Karpas-422 (cell line): ENCODE data around the gene SAMD15. TPM values are rescaled to one million over a fixed set of nuclear protein-coding genes. Genes with fewer than 3 reads are reported as not detected.
"Not testable (repeated sequence)": the region's sequence is repeated elsewhere in the genome, so short reads cannot be mapped to it uniquely, and the experiment has no call there.

Experiments
- DNase-seq: peaks from one replicate; pipeline ENCODE4 v3.0.0-alpha.2; 2015
- H2AFZ ChIP-seq: fragments of 200-600 bp; sonication (generic); 2 replicates; pipeline ENCODE4 v1.6.1; 2014; ENCODE audit warnings: antibody characterized with exemption, low read length, mixed read lengths
- H3K27ac ChIP-seq: fragments of 200-600 bp; sonication (generic); 2 replicates; pipeline ENCODE4 v1.5.1; 2014; ENCODE audit warnings: mild to moderate bottlenecking, low read length, moderate library complexity
- H3K27me3 ChIP-seq: fragments of 200-600 bp; sonication (generic); 2 replicates; pipeline ENCODE4 v1.6.1; 2014; ENCODE audit warnings: low read length, mixed read lengths
- H3K36me3 ChIP-seq: fragments of 200-600 bp; sonication (generic); 2 replicates; pipeline ENCODE4 v1.6.1; 2014; ENCODE audit warnings: low read length, mixed read lengths; ENCODE audit not compliant: insufficient read depth
- H3K4me1 ChIP-seq: fragments of 200-600 bp; sonication (generic); 2 replicates; pipeline ENCODE4 v1.6.1; 2014; ENCODE audit warnings: mild to moderate bottlenecking, low read length, mixed read lengths
- H3K4me2 ChIP-seq: fragments of 200-600 bp; sonication (generic); 2 replicates; pipeline ENCODE4 v1.6.1; 2014; ENCODE audit warnings: low read length, low read depth, mild to moderate bottlenecking; ENCODE audit not compliant: poor library complexity, severe bottlenecking
- H3K4me3 ChIP-seq: fragments of 200-600 bp; sonication (generic); 2 replicates; pipeline ENCODE4 v1.5.1; 2014; ENCODE audit warnings: mild to moderate bottlenecking, antibody characterized with exemption, low read length, mixed read lengths
- H3K79me2 ChIP-seq: fragments of 200-600 bp; sonication (generic); 2 replicates; pipeline ENCODE4 v1.6.1; 2014; ENCODE audit warnings: mild to moderate bottlenecking, low read length, mixed read lengths
- H3K9ac ChIP-seq: fragments of 200-600 bp; sonication (generic); 2 replicates; pipeline ENCODE4 v1.6.0; 2014; ENCODE audit warnings: low read length
- H3K9me2 ChIP-seq: fragments of 200-600 bp; sonication (generic), shearing (Covaris generic); replicated peaks from 2 replicates; pipeline ENCODE4 v1.6.0; 2014; ENCODE audit warnings: mild to moderate bottlenecking, low read length, moderate library complexity; ENCODE audit not compliant: insufficient read depth
- H3K9me3 ChIP-seq: fragments of 300-700, 200-600 bp; sonication (generic); 2 replicates; pipeline ENCODE4 v1.6.1; 2014; ENCODE audit warnings: low read length, mixed read lengths
- H4K20me1 ChIP-seq: fragments of 200-600 bp; sonication (generic); 2 replicates; pipeline ENCODE4 v1.6.1; 2014; ENCODE audit warnings: mild to moderate bottlenecking, antibody characterized with exemption, low read length, low read depth; ENCODE audit not compliant: insufficient read depth
- total RNA-seq: library from RNA; depleted of rRNA; stranded (reverse); fragments of >200 nt; shearing (Covaris generic); gene quantifications from 2 replicates; pipeline ENCODE4 v1.2.3, GENCODE V29; 2014; ENCODE audit warnings: low replicate concordance

The SAMD15 gene
- total RNA-seq, 1 experiment from 2014 or later: 2.2 TPM

- no peaks in the 10 kb centered on the region for H3K9me2 ChIP-seq
- H3K27ac ChIP-seq: no peak overlapping the region
- H3K9ac ChIP-seq: no peak overlapping the region
- DNase-seq: no peak
- no peak overlapping the region for H2AFZ ChIP-seq
- H3K27me3 ChIP-seq: no peaks in the 10 kb centered on the region
- no peak overlapping the region for H3K4me3 ChIP-seq
- H3K4me2 ChIP-seq: no peak overlapping the region
- H4K20me1 ChIP-seq: no peaks in the 10 kb centered on the region
- H3K9me3 ChIP-seq: no peaks in the 10 kb centered on the region
- H3K79me2 ChIP-seq: no peaks in the 10 kb centered on the region
- H3K36me3 ChIP-seq: no peaks in the 10 kb centered on the region
- no peaks in the 10 kb centered on the region for H3K4me1 ChIP-seq
Measured at GRCh38 chr14:77390188-77390587, 13.0 kb downstream of the SAMD15 start.

GRCh38 chr14:77400216-77400615 is 23.0 kb downstream of the SAMD15 start:
- Histone ChIP-seq H3K9me3 (no peaks in the 10 kb centered on the region), H3K4me1 (no peaks in the 10 kb centered on the region), H3K4me2 (no peak overlapping the region), H3K27ac (no peak overlapping the region), H3K27me3 (no peaks in the 10 kb centered on the region), H3K4me3 (no peak overlapping the region), H3K36me3 (no peaks in the 10 kb centered on the region), H2AFZ (no peak overlapping the region), H3K9me2 (no peaks in the 10 kb centered on the region), H4K20me1 (no peaks in the 10 kb centered on the region), H3K79me2 (no peaks in the 10 kb centered on the region), H3K9ac (no peak overlapping the region)
- peak; percentile 36 for DNase-seq

- Histone ChIP-seq H3K4me2 (no peak overlapping the region), H2AFZ (no peak overlapping the region), H3K9me2 (no peaks in the 10 kb centered on the region), H3K9ac (no peak overlapping the region), H3K4me3 (no peak overlapping the region), H3K4me1 (no peaks in the 10 kb centered on the region), H3K27me3 (no peaks in the 10 kb centered on the region), H3K9me3 (no peaks in the 10 kb centered on the region), H3K27ac (no peak overlapping the region), H3K79me2 (no peaks in the 10 kb centered on the region), H3K36me3 (no peaks in the 10 kb centered on the region), H4K20me1 (no peaks in the 10 kb centered on the region)
- no peak for DNase-seq
Measured at GRCh38 chr14:77403768-77404167, 26.6 kb downstream of the SAMD15 start.

GRCh38 chr14:77406086-77406485 is 28.9 kb downstream of the SAMD15 start:
- DNase-seq: no peak
- Histone ChIP-seq H3K36me3 (no peaks in the 10 kb centered on the region), H2AFZ (no peak overlapping the region), H3K9me3 (no peaks in the 10 kb centered on the region), H3K4me3 (no peak overlapping the region), H3K27me3 (no peaks in the 10 kb centered on the region), H3K27ac (no peak overlapping the region), H3K4me1 (peaks cover 3% of the 10 kb centered on the region; the same call in 1 of the 2 replicates), H3K9me2 (no peaks in the 10 kb centered on the region), H3K79me2 (no peaks in the 10 kb centered on the region), H4K20me1 (no peaks in the 10 kb centered on the region), H3K9ac (no peak overlapping the region), H3K4me2 (no peak overlapping the region)

- DNase-seq: no peak
- H3K9me3 ChIP-seq: no peaks in the 10 kb centered on the region
- H2AFZ ChIP-seq: no peak overlapping the region
Measured at GRCh38 chr14:77406718-77407117, 29.5 kb downstream of the SAMD15 start.

GRCh38 chr14:77407158-77407557 is 30.0 kb downstream of the SAMD15 start:
- no peaks in the 10 kb centered on the region for H3K27me3 ChIP-seq
- no peak overlapping the region for H3K4me2 ChIP-seq
- H3K9ac ChIP-seq: no peak overlapping the region
- no peaks in the 10 kb centered on the region for H3K9me3 ChIP-seq
- no peak overlapping the region for H3K4me3 ChIP-seq
- H3K36me3 ChIP-seq: no peaks in the 10 kb centered on the region
- no peaks in the 10 kb centered on the region for H3K79me2 ChIP-seq
- H2AFZ ChIP-seq: no peak overlapping the region
- peaks cover 3% of the 10 kb centered on the region; the same call in 1 of the 2 replicates for H3K4me1 ChIP-seq
- no peaks in the 10 kb centered on the region for H3K9me2 ChIP-seq
- H4K20me1 ChIP-seq: no peaks in the 10 kb centered on the region
- no peak overlapping the region for H3K27ac ChIP-seq
- no peak for DNase-seq

More at GRCh38 chr14:77406718-77407117, 29.5 kb downstream of the SAMD15 start:
- Histone ChIP-seq H4K20me1 (no peaks in the 10 kb centered on the region), H3K4me3 (no peak overlapping the region), H3K27ac (no peak overlapping the region), H3K4me2 (no peak overlapping the region), H3K79me2 (no peaks in the 10 kb centered on the region), H3K9me2 (no peaks in the 10 kb centered on the region), H3K4me1 (peaks cover 3% of the 10 kb centered on the region; the same call in 1 of the 2 replicates), H3K27me3 (no peaks in the 10 kb centered on the region), H3K9ac (no peak overlapping the region), H3K36me3 (no peaks in the 10 kb centered on the region)

GRCh38 chr14:77409131-77409533 is 32.0 kb downstream of the SAMD15 start:
- Histone ChIP-seq H4K20me1 (no peaks in the 10 kb centered on the region), H3K9me3 (no peaks in the 10 kb centered on the region), H3K79me2 (no peaks in the 10 kb centered on the region), H2AFZ (peak overlapping the region; percentile 11; the same call in 1 of the 2 replicates), H3K4me1 (peaks cover 3% of the 10 kb centered on the region; the same call in 1 of the 2 replicates), H3K36me3 (no peaks in the 10 kb centered on the region), H3K9ac (no peak overlapping the region), H3K4me2 (no peak overlapping the region), H3K4me3 (no peak overlapping the region), H3K27ac (no peak overlapping the region), H3K27me3 (no peaks in the 10 kb centered on the region), H3K9me2 (no peaks in the 10 kb centered on the region)
- DNase-seq: peak; percentile 79

- DNase-seq, H4K20me1 ChIP-seq, H3K9me3 ChIP-seq, H3K4me2 ChIP-seq, H3K79me2 ChIP-seq, H3K9ac ChIP-seq, H3K27me3 ChIP-seq, H2AFZ ChIP-seq, H3K36me3 ChIP-seq, H3K4me1 ChIP-seq, H3K4me3 ChIP-seq, H3K27ac ChIP-seq, H3K9me2 ChIP-seq: not testable (repeated sequence)
Measured at GRCh38 chr14:77415403-77416030, 38.3 kb downstream of the SAMD15 start.
